Suppressor macrophage treated with lipopolysaccharide for 4 hours (primary cell): Measurements from ENCODE around the gene LRFN2.

Source experiments
- DNase-seq: peaks from one replicate; pipeline ENCODE4 v3.0.0-alpha.2; 2020

The LRFN2 gene

GRCh38 chr6:40541556-40542174 lies 45.5 kb downstream of the LRFN2 start:
- no peak for DNase-seq

- no peak for DNase-seq
Measured at GRCh38 chr6:40540790-40541189, 46.4 kb downstream of the LRFN2 start.

GRCh38 chr6:40539853-40540252 lies 47.3 kb downstream of the LRFN2 start:
- DNase-seq, result no peak

GRCh38 chr6:40538556-40538955 lies 48.6 kb downstream of the LRFN2 start:
- DNase-seq, result no peak

- no peak for DNase-seq
Measured at GRCh38 chr6:40537446-40537845, 49.7 kb downstream of the LRFN2 start.

- DNase-seq, result no peak
Measured at GRCh38 chr6:40536442-40536841, 50.7 kb downstream of the LRFN2 start.

GRCh38 chr6:40535819-40536380 lies 51.3 kb downstream of the LRFN2 start:
- DNase-seq, result no peak

- DNase-seq, result no peak
Measured at GRCh38 chr6:40535110-40535818, 51.9 kb downstream of the LRFN2 start.

GRCh38 chr6:40532349-40533000 lies 54.7 kb downstream of the LRFN2 start:
- DNase-seq, result no peak

GRCh38 chr6:40529919-40530318 lies 57.2 kb downstream of the LRFN2 start:
- no peak for DNase-seq

GRCh38 chr6:40529040-40529439 lies 58.1 kb downstream of the LRFN2 start:
- no peak for DNase-seq

GRCh38 chr6:40528051-40528450 lies 59.1 kb downstream of the LRFN2 start:
- no peak for DNase-seq

GRCh38 chr6:40526036-40526435 lies 61.1 kb downstream of the LRFN2 start:
- DNase-seq, result no peak

GRCh38 chr6:40524797-40525585 lies 62.2 kb downstream of the LRFN2 start:
- no peak for DNase-seq

GRCh38 chr6:40523505-40524172 lies 63.5 kb downstream of the LRFN2 start:
- no peak for DNase-seq

- DNase-seq, result no peak
Measured at GRCh38 chr6:40521496-40521895, 65.7 kb downstream of the LRFN2 start.

GRCh38 chr6:40520678-40521077 lies 66.5 kb downstream of the LRFN2 start:
- DNase-seq, result no peak

- DNase-seq, result no peak
Measured at GRCh38 chr6:40520084-40520483, 67.1 kb downstream of the LRFN2 start.

GRCh38 chr6:40517654-40518053 lies 69.5 kb downstream of the LRFN2 start:
- DNase-seq, result no peak

GRCh38 chr6:40516429-40516828 lies 70.7 kb downstream of the LRFN2 start:
- DNase-seq, result no peak

GRCh38 chr6:40512340-40512739 lies 74.8 kb downstream of the LRFN2 start:
- no peak for DNase-seq

GRCh38 chr6:40511884-40512283 lies 75.3 kb downstream of the LRFN2 start:
- DNase-seq, result no peak

- DNase-seq, result no peak
Measured at GRCh38 chr6:40510442-40510841, 76.7 kb downstream of the LRFN2 start.
